ENCODE results near the gene BTG4. TPM values are rescaled to one million over a fixed set of nuclear protein-coding genes. Genes with fewer than 3 reads are reported as not detected.

BTG4 gene
- total RNA-seq, 1 experiment from 2014 or later, result not detected

GRCh38 chr11:111539426-111540113 lies 27.4 kb upstream of the BTG4 start:
- TF ChIP-seq SP1 (IDR thresholded peaks at IDR 0.05; ENCODE audit: low read depth) (no peak), CBX3 (IDR thresholded peaks at IDR 0.05; ENCODE audit: low read depth) (no peak), REST (IDR thresholded peaks at IDR 0.05; ENCODE audit: low read depth) (no peak), JUND (IDR thresholded peaks at IDR 0.05) (no peak), POLR2AphosphoS5 (IDR thresholded peaks at IDR 0.05; ENCODE audit: low read depth, low read length) (no peak), SIN3A (IDR thresholded peaks at IDR 0.05; ENCODE audit: low read depth) (no peak), ZFX (IDR thresholded peaks at IDR 0.05) (no peak)
- no peak for DNase-seq (ENCODE audit: low read depth, low spot score)
- H3K9ac ChIP-seq (ENCODE audit: low read length), result no peak overlapping the region
- H3K4me3 ChIP-seq (replicated peaks in 1 of 2; ENCODE audit: low read depth in 1 of 2, low read length in 2 of 2), result no peak overlapping the region
- intact Hi-C loops (cut with micrococcal nuclease), result no loop called here
- no peak overlapping the region for H3K4me2 ChIP-seq (ENCODE audit: low read length)
- no peak for ATAC-seq
- CTCF ChIA-PET, result no interaction called here
- H3K36me3 ChIP-seq (ENCODE audit: control insufficient read depth in 1 of 2, insufficient read depth in 2 of 2, low read length in 2 of 2), result no peaks in the 10 kb centered on the region
- POLR2A ChIA-PET, result no interaction called here
- no peak overlapping the region for H2AFZ ChIP-seq (ENCODE audit: low read depth, low read length, poor library complexity, severe bottlenecking)
- no peaks in the 10 kb centered on the region for H3K9me3 ChIP-seq (ENCODE audit: control insufficient read depth in 1 of 2, insufficient read depth in 1 of 2, low read depth in 1 of 2, low read length in 2 of 2)
- H3K79me2 ChIP-seq (ENCODE audit: insufficient read depth, low read length), result no peaks in the 10 kb centered on the region
- H3K9me2 ChIP-seq (ENCODE audit: insufficient read depth), result no peaks in the 10 kb centered on the region
- RAD21 ChIA-PET (ENCODE audit: low non-redundant PET in 1 of 2, low total read pairs in 2 of 2, uncharacterized antibody in 2 of 2, unreplicated experiment in 2 of 2), result no interaction called here
- H3K27me3 ChIP-seq (ENCODE audit: insufficient read depth, low read length), result no peaks in the 10 kb centered on the region; the same call in 1 of the 2 replicates
- no peaks in the 10 kb centered on the region for H3K4me1 ChIP-seq (ENCODE audit: control insufficient read depth in 1 of 2, insufficient read depth in 2 of 2, low read length in 2 of 2)
- H3K27ac ChIP-seq (ENCODE audit: low read depth, low read length), result no peak overlapping the region
- BruUV-seq (replicated peaks), result no TSS peak
- H4K20me1 ChIP-seq (ENCODE audit: insufficient read depth), result no peaks in the 10 kb centered on the region

Data from HCT116 (cell line).